ENCODE results near the gene KIF2A.
A peak's percentile ranks its signal among the peaks of the same experiment; 100 is the strongest.
"Not testable (repeated sequence)": the region's sequence is repeated elsewhere in the genome, so short reads cannot be mapped to it uniquely, and the experiment has no call there.

The KIF2A gene

DNA sequence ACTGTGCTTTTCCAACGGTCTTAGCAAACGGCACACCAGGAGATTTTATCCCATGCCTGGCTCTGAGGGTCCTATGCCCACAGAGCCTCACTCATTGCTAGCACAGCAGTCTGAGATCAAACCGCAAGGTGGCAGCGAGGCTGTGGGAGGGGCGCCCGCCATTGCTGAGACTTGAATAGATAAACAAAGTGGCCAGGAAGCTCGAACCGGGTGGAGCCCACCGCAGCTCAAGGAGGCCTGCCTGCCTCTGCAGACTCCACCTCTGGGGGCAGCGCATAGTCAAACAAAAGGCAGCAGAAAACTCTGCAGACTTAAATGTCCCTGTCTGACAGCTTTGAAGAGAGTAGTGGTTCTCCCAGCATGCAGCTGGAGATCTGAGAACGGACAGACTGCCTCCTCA lies 14.2 kb upstream of the KIF2A start:
- not testable (repeated sequence) for DNase-seq (ENCODE audit: low spot score)

DNA sequence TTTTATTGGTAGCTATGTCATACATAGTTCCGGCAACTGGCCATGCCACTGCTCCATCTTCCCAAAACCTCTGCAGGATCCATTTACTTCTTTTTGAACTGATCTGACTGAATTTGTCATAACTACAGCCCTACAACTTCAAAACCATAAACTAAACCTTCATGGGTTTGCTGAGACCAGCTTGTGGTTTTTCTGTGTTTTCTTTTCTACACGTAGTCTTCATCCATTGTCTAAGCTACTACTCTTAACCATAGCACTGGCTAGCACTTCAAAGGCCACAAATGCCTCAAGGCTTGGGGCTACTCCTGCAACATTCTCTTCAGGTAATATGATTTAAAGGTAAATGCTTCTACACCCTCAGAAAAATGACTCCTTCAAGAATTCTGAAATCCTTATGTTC lies 9.0 kb upstream of the KIF2A start:
- no peak for DNase-seq (ENCODE audit: low spot score)

- DNase-seq (ENCODE audit: low spot score): no peak
Observed at GRCh38 chr5:62298118-62298517, 7.9 kb upstream of the KIF2A start.

DNA sequence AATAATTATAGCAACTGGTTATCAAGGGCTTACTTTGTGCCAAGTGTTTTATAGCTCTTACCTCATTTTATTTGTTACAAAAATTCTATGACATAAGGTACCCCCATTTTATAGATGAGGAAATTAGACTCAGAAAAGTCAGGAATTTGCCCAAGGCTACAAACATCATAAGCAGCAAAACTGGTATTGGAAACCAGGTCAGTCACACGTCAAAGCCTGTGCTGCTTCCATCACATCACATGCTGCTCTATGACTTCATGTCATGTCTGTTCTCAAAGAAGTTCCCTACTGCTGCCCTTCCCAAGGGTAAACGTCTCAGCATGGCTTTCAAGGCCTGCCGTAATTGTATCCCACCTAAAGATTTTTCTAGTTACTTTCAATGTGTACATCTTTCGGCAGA lies 6.9 kb upstream of the KIF2A start:
- DNase-seq (ENCODE audit: low spot score): no peak

- DNase-seq (ENCODE audit: low spot score): no peak
Observed at GRCh38 chr5:62299600-62299999, 6.4 kb upstream of the KIF2A start.

GRCh38 chr5:62305358-62305714 lies 670 bp upstream of the KIF2A start:
- DNase-seq (ENCODE audit: low spot score): no peak

- DNase-seq (ENCODE audit: low spot score): no peak
Observed at GRCh38 chr5:62306323-62306895, 403 bp downstream of the KIF2A start.

GRCh38 chr5:62306896-62307689 lies 1.1 kb downstream of the KIF2A start:
- DNase-seq (ENCODE audit: low spot score): peak; percentile 28

GRCh38 chr5:62308439-62308838 lies 2.4 kb downstream of the KIF2A start:
- no peak for DNase-seq (ENCODE audit: low spot score)

GRCh38 chr5:62309107-62309506 lies 3.1 kb downstream of the KIF2A start:
- no peak for DNase-seq (ENCODE audit: low spot score)

GRCh38 chr5:62310426-62311143 lies 4.6 kb downstream of the KIF2A start:
- no peak for DNase-seq (ENCODE audit: low spot score)

GRCh38 chr5:62312036-62312435 lies 6.0 kb downstream of the KIF2A start:
- no peak for DNase-seq (ENCODE audit: low spot score)

DNA sequence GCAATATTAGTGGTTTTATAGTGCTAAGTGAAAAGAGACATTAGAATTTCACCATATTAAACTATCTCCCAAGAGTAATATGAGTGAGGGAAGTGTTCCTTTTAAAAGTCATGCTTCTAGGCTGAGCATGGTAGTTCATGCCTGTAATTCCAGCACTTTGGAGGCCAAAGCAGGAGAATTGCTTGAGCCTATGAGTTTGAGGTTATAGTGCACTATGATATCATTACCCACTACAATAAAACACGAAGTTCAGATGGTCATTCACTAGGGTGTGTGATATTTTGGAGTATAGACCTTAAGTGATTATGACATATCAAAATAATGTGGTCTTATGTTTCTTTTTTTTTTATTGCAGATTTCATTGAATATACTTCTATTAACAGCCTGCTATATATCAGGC lies 6.7 kb downstream of the KIF2A start:
- DNase-seq (ENCODE audit: low spot score): no peak

DNA sequence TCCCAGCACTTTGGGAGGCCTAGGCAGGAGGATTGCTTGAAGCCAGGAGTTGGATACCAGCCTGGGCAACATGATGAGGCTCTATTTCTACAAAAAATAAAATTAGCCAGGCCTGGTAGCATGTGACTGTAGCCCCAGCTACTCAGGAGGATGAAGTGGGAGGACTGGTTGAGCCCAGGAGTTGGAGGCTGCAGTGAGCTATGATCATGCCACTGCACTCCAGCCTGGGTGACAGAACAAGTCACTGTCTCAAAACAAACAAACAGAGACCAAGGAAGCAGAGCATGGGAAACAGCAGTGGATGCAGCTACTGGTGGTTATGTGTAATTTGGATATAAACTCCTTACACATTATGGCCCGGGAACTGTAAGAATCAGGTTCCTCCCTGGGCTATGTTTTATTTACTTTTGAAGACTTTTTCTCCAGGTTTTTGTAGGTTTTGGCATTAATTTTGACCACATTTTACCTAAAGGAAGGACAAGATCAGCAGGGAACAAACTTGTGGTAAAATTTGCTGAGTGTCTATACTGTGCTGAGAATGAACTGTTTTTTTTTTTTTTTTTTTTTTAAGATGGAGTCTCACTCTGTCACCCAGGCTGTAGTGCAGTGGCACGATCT lies 8.3 kb downstream of the KIF2A start:
- no peak for DNase-seq (ENCODE audit: low spot score)

GRCh38 chr5:62315376-62316175 lies 9.6 kb downstream of the KIF2A start:
- DNase-seq (ENCODE audit: low spot score): no peak

GRCh38 chr5:62316176-62316502 lies 10.1 kb downstream of the KIF2A start:
- DNase-seq (ENCODE audit: low spot score): no peak

- DNase-seq (ENCODE audit: low spot score): no peak
Observed at GRCh38 chr5:62317810-62318209, 11.8 kb downstream of the KIF2A start.

- DNase-seq (ENCODE audit: low spot score): no peak
Observed at GRCh38 chr5:62322484-62322883, 16.5 kb downstream of the KIF2A start.

- DNase-seq (ENCODE audit: low spot score): no peak
Observed at GRCh38 chr5:62326302-62326701, 20.3 kb downstream of the KIF2A start.

- DNase-seq (ENCODE audit: low spot score): no peak
Observed at GRCh38 chr5:62326702-62327101, 20.7 kb downstream of the KIF2A start.

DNA sequence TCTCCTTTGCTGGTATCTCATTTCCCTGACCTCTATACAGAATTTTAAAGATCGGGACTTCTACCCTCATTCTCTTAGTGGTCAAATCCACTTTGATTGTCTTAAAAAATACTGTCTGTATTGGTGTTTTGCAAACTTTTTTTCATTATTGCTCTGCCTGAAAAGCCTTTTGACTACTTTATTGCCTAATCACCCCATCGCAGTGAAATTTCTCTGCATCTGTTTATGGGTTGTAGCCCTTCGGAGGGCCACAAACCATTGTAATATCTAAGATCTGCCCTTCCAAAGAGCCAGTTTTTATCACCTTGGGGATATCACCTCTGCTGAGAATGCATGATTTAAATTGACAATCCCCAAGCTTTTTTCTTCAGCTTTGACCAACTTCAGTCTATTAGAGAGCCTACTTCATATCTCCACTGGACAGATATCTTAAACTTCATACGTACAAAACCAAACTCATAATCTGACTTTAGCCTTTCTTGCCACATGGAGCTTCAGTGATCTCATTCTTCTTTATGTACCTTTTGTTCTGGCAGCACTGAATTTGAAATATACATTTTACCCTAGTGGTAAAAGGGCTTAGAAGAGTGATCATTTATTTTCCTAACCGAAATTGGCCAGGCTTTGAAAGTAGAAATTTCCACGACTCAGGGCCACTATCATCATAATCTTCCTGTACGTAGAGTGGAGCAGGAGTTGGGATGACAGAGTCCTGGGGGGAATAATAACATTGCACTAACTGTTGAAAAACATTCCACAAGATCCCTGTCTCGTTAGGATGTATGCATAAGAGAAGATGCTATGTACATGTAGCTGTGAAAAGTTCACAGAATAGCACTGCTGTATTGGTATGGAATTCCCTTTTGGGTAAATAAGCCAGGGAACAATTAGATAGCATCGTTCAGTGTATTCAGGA lies 21.4 kb downstream of the KIF2A start:
- DNase-seq (ENCODE audit: low spot score): no peak

Data from HuH-7 (cell line).